WERI-Rb-1 (cell line): ENCODE measurements around the gene OBSCN.

Source experiments
- DNase-seq: peaks from one replicate; pipeline ENCODE4 v3.0.0-alpha.2; 2020
- H3K27ac ChIP-seq: fragments of 250-450 bp; sonication (Bioruptor Pico); 2 replicates; pipeline ENCODE4 v1.5.1; 2020; ENCODE audit warnings: mild to moderate bottlenecking, moderate library complexity
- H3K27me3 ChIP-seq: fragments of 250-450 bp; sonication (Bioruptor Pico); 2 replicates; pipeline ENCODE4 v1.5.1; 2021; ENCODE audit warnings: mild to moderate bottlenecking, low read depth, moderate library complexity; ENCODE audit not compliant: insufficient read depth, severe bottlenecking
- H3K36me3 ChIP-seq: fragments of 250-450 bp; sonication (Bioruptor Pico); 2 replicates; pipeline ENCODE4 v1.5.1; 2020; ENCODE audit warnings: mild to moderate bottlenecking, moderate library complexity
- H3K4me3 ChIP-seq: 2 replicates; pipeline ENCODE4 v1.5.1; 2011; ENCODE audit warnings: low read depth, mild to moderate bottlenecking, control low read depth, low read length
- H3K9me3 ChIP-seq: fragments of 250-450 bp; sonication (Bioruptor Pico); 2 replicates; pipeline ENCODE4 v1.5.1; 2021; ENCODE audit warnings: mild to moderate bottlenecking, moderate library complexity; ENCODE audit not compliant: severe bottlenecking
- CTCF ChIP-seq: IDR thresholded peaks from 2 replicates; pipeline ENCODE4 v1.5.1; 2011; ENCODE audit warnings: low read depth, mild to moderate bottlenecking, control low read depth, inconsistent platforms, low read length

OBSCN gene

GRCh38 chr1:228280961-228281591, 73.2 kb downstream of the OBSCN start:
- Histone ChIP-seq H3K27me3 (no peaks in the 10 kb centered on the region), H3K4me3 (no peak overlapping the region), H3K36me3 (no peaks in the 10 kb centered on the region), H3K27ac (no peak overlapping the region), H3K9me3 (no peaks in the 10 kb centered on the region)
- no peak for TF ChIP-seq CTCF
- no peak for DNase-seq

- TF ChIP-seq CTCF, result no peak
- no peaks in the 10 kb centered on the region for H3K36me3 ChIP-seq
- no peaks in the 10 kb centered on the region for H3K27me3 ChIP-seq
- H3K9me3 ChIP-seq, result no peaks in the 10 kb centered on the region
- no peak for DNase-seq
- no peak overlapping the region for H3K4me3 ChIP-seq
- H3K27ac ChIP-seq, result no peak overlapping the region
These were observed 73.9 kb downstream of the OBSCN start for GRCh38 chr1:228281631-228282328.

- TF ChIP-seq CTCF, result no peak
- Histone ChIP-seq H3K27ac (no peak overlapping the region), H3K4me3 (no peak overlapping the region), H3K9me3 (no peaks in the 10 kb centered on the region), H3K27me3 (no peaks in the 10 kb centered on the region), H3K36me3 (no peaks in the 10 kb centered on the region)
- no peak for DNase-seq
These were observed 74.6 kb downstream of the OBSCN start for GRCh38 chr1:228282329-228283042.

GRCh38 chr1:228283043-228283371, 75.2 kb downstream of the OBSCN start:
- no peak overlapping the region for H3K27ac ChIP-seq
- no peaks in the 10 kb centered on the region for H3K27me3 ChIP-seq
- no peak overlapping the region for H3K4me3 ChIP-seq
- no peak for TF ChIP-seq CTCF
- no peak for DNase-seq
- H3K9me3 ChIP-seq, result no peaks in the 10 kb centered on the region
- no peaks in the 10 kb centered on the region for H3K36me3 ChIP-seq

GRCh38 chr1:228283476-228284147, 75.8 kb downstream of the OBSCN start:
- H3K27ac ChIP-seq, result no peak overlapping the region
- no peaks in the 10 kb centered on the region for H3K36me3 ChIP-seq
- H3K9me3 ChIP-seq, result no peaks in the 10 kb centered on the region
- no peak overlapping the region for H3K4me3 ChIP-seq
- DNase-seq, result no peak
- no peaks in the 10 kb centered on the region for H3K27me3 ChIP-seq
- TF ChIP-seq CTCF, result no peak
